ENCODE results near the gene TLNRD1.

Gene TLNRD1

GRCh38 chr15:81029414-81030300, 28.9 kb downstream of the TLNRD1 start:
- DNase-seq (ENCODE audit: low spot score), result peak; percentile 72

- DNase-seq (ENCODE audit: low spot score), result no peak
Measured at GRCh38 chr15:81030301-81030750, 29.6 kb downstream of the TLNRD1 start.

GRCh38 chr15:81031203-81031602, 30.5 kb downstream of the TLNRD1 start:
- no peak for DNase-seq (ENCODE audit: low spot score)

- DNase-seq (ENCODE audit: low spot score), result no peak
Measured at GRCh38 chr15:81032355-81032754, 31.6 kb downstream of the TLNRD1 start.

GRCh38 chr15:81032818-81033217, 32.1 kb downstream of the TLNRD1 start:
- DNase-seq (ENCODE audit: low spot score), result no peak

- DNase-seq (ENCODE audit: low spot score), result no peak
Measured at GRCh38 chr15:81033508-81033907, 32.8 kb downstream of the TLNRD1 start.

- DNase-seq (ENCODE audit: low spot score), result no peak
Measured at GRCh38 chr15:81037952-81038743, 37.4 kb downstream of the TLNRD1 start.

- DNase-seq (ENCODE audit: low spot score), result peak; percentile 85
Measured at GRCh38 chr15:81038975-81039607, 38.4 kb downstream of the TLNRD1 start.

GRCh38 chr15:81040757-81041156, 40.0 kb downstream of the TLNRD1 start:
- no peak for DNase-seq (ENCODE audit: low spot score)

- DNase-seq (ENCODE audit: low spot score), result no peak
Measured at GRCh38 chr15:81043281-81043934, 42.7 kb downstream of the TLNRD1 start.

- no peak for DNase-seq (ENCODE audit: low spot score)
Measured at GRCh38 chr15:81043935-81044575, 43.3 kb downstream of the TLNRD1 start.

- DNase-seq (ENCODE audit: low spot score), result no peak
Measured at GRCh38 chr15:81046290-81046689, 45.6 kb downstream of the TLNRD1 start.

GRCh38 chr15:81047928-81048327, 47.2 kb downstream of the TLNRD1 start:
- no peak for DNase-seq (ENCODE audit: low spot score)

GRCh38 chr15:81049835-81050234, 49.1 kb downstream of the TLNRD1 start:
- no peak for DNase-seq (ENCODE audit: low spot score)

GRCh38 chr15:81050259-81050658, 49.5 kb downstream of the TLNRD1 start:
- DNase-seq (ENCODE audit: low spot score), result no peak

- DNase-seq (ENCODE audit: low spot score), result no peak
Measured at GRCh38 chr15:81050805-81051204, 50.1 kb downstream of the TLNRD1 start.

- DNase-seq (ENCODE audit: low spot score), result no peak
Measured at GRCh38 chr15:81052046-81052445, 51.3 kb downstream of the TLNRD1 start.

GRCh38 chr15:81053621-81054020, 52.9 kb downstream of the TLNRD1 start:
- no peak for DNase-seq (ENCODE audit: low spot score)

- DNase-seq (ENCODE audit: low spot score), result no peak
Measured at GRCh38 chr15:81054236-81054635, 53.5 kb downstream of the TLNRD1 start.

All from kidney capillary endothelial cell (primary cell).